Fibroblast of the aortic adventitia (primary cell): ENCODE measurements around the gene ROR2. TPM values are rescaled to one million over a fixed set of nuclear protein-coding genes. Genes with fewer than 3 reads are reported as not detected.
A peak's percentile ranks its signal among the peaks of the same experiment; 100 is the strongest.
"Not testable (repeated sequence)": the region's sequence is repeated elsewhere in the genome, so short reads cannot be mapped to it uniquely, and the experiment has no call there.

Source experiments
- DNase-seq: peaks from one replicate; pipeline ENCODE4 v3.0.0-alpha.2; 2010; ENCODE audit warnings: low read depth
- H3K4me3 ChIP-seq: 2 replicates; pipeline ENCODE4 v1.5.1; 2011; ENCODE audit warnings: low read depth, mild to moderate bottlenecking, control low read depth, low read length, moderate library complexity
- CTCF ChIP-seq: IDR thresholded peaks from 2 replicates; pipeline ENCODE4 v1.5.1; 2011; ENCODE audit warnings: mild to moderate bottlenecking, low read length, control low read depth, inconsistent platforms; ENCODE audit not compliant: insufficient read depth
- total RNA-seq: library from RNA; depleted of rRNA; stranded (reverse); fragments of >200 nt; gene quantifications from 2 replicates; pipeline ENCODE4 v1.2.3, GENCODE V29; 2012; ENCODE audit warnings: low replicate concordance

The ROR2 gene
- total RNA-seq, 1 donor = 13.0 TPM

- no peak overlapping the region for H3K4me3 ChIP-seq
- no peak for TF ChIP-seq CTCF
- DNase-seq = peak; percentile 15
Measured at GRCh38 chr9:91795598-91796241, 154.3 kb downstream of the ROR2 start.

- not testable (repeated sequence) for DNase-seq, H3K4me3 ChIP-seq
Measured at GRCh38 chr9:91793371-91793770, 156.7 kb downstream of the ROR2 start.

- peak; percentile 20 for DNase-seq
- TF ChIP-seq CTCF = no peak
Measured at GRCh38 chr9:91790917-91791316, 159.1 kb downstream of the ROR2 start.

GRCh38 chr9:91789941-91790340 is 160.1 kb downstream of the ROR2 start:
- H3K4me3 ChIP-seq = no peak overlapping the region
- peak; percentile 60 for DNase-seq
- TF ChIP-seq CTCF = no peak

More at GRCh38 chr9:91790917-91791316, 159.1 kb downstream of the ROR2 start:
- H3K4me3 ChIP-seq = no peak overlapping the region

GRCh38 chr9:91787931-91788330 is 162.1 kb downstream of the ROR2 start:
- no peak for DNase-seq
- TF ChIP-seq CTCF = no peak
- H3K4me3 ChIP-seq = no peak overlapping the region

GRCh38 chr9:91786132-91786896 is 163.7 kb downstream of the ROR2 start:
- TF ChIP-seq CTCF = no peak
- DNase-seq = no peak
- H3K4me3 ChIP-seq = no peak overlapping the region

- no peak for TF ChIP-seq CTCF
- no peak overlapping the region for H3K4me3 ChIP-seq
- peak; percentile 12 for DNase-seq
Measured at GRCh38 chr9:91785447-91785842, 164.6 kb downstream of the ROR2 start.
